CD4-positive, alpha-beta T cell (primary cell): Measurements from ENCODE around the gene POSTN. TPM values are rescaled to one million over a fixed set of nuclear protein-coding genes. Genes with fewer than 3 reads are reported as not detected.

ENCODE experiments used
- ATAC-seq: fragments of 200-7000 bp; cut with Tn5 transposase; one replicate; pipeline ENCODE4 v1.10.0; 2022; ENCODE audit warnings: mild to moderate bottlenecking; ENCODE audit not compliant: poor library complexity
- CTCF ChIA-PET: fragments of 350-600 bp; sonication (Branson Sonifier 250); formaldehyde crosslinking; loops from one replicate; lab custom pipeline; 2021; ENCODE audit warnings: antibody characterized with exemption, inconsistent platforms; lab: Charles Lee
- POLR2A ChIA-PET: fragments of 350-600 bp; sonication (Branson Sonifier 250); formaldehyde crosslinking; loops from one replicate; lab custom pipeline; 2021; ENCODE audit warnings: antibody characterized with exemption, inconsistent platforms; lab: Charles Lee
- DNase-seq, 14 experiments: peaks; one replicate each; pipeline ENCODE4 v3.0.0-alpha.2; 2013 to 2020; ENCODE audit warnings: mixed read lengths in 2 of 14
- H3K27ac ChIP-seq, 2 donors: one replicate each; pipeline versions ENCODE4 v1.5.1 to v1.7.0; 2013; ENCODE audit warnings: low read length in 2 of 2, low read depth in 1 of 2, mild to moderate bottlenecking in 1 of 2
- H3K27me3 ChIP-seq, 2 experiments: 1 replicate in 1 of 2; 2 replicates in 1 of 2; pipeline versions ENCODE4 v1.6.1 to v1.7.0; 2013; ENCODE audit warnings: low read length in 2 of 2, control low read depth in 1 of 2, mild to moderate bottlenecking in 1 of 2, moderate library complexity in 1 of 2; ENCODE audit not compliant: insufficient read depth in 2 of 2, control insufficient read depth in 1 of 2
- H3K36me3 ChIP-seq: one replicate; pipeline ENCODE4 v1.6.1; 2013; ENCODE audit warnings: low read length, control low read depth; ENCODE audit not compliant: insufficient read depth
- H3K4me1 ChIP-seq: one replicate; pipeline ENCODE4 v1.6.1; 2013; ENCODE audit warnings: low read length, control low read depth; ENCODE audit not compliant: insufficient read depth
- H3K4me3 ChIP-seq: one replicate; pipeline ENCODE4 v1.5.1; 2013; ENCODE audit warnings: mild to moderate bottlenecking, low read length, moderate library complexity
- H3K9me3 ChIP-seq, 2 experiments: 1 replicate in 1 of 2; 2 replicates in 1 of 2; pipeline versions ENCODE4 v1.6.1 to v1.7.0; 2013; ENCODE audit warnings: low read length in 2 of 2, mild to moderate bottlenecking in 2 of 2, control low read depth in 1 of 2, moderate library complexity in 1 of 2; ENCODE audit not compliant: control insufficient read depth in 1 of 2, insufficient read depth in 1 of 2
- H3K27ac Mint-ChIP-seq: one replicate; pipeline ENCODE4 v1.8.0; 2020; ENCODE audit warnings: mixed read lengths
- H3K27me3 Mint-ChIP-seq: one replicate; pipeline ENCODE4 v1.8.0; 2021; ENCODE audit warnings: mixed read lengths
- H3K36me3 Mint-ChIP-seq: one replicate; pipeline ENCODE4 v1.8.0; 2021; ENCODE audit warnings: low read depth, mixed read lengths
- H3K4me1 Mint-ChIP-seq: one replicate; pipeline ENCODE4 v1.8.0; 2021; ENCODE audit warnings: low read depth, mixed read lengths
- H3K4me3 Mint-ChIP-seq: one replicate; pipeline ENCODE4 v1.8.0; 2020; ENCODE audit warnings: mild to moderate bottlenecking, mixed read lengths
- H3K9me3 Mint-ChIP-seq: one replicate; pipeline ENCODE4 v1.8.0; 2020; ENCODE audit warnings: mixed read lengths
- intact Hi-C, 2 experiments: fragments of 100-400 bp; cut with DNase I in 1 of 2; cut with micrococcal nuclease in 1 of 2; formaldehyde crosslinking; loops; one replicate each; pipeline versions ENCODE4 v1.15.1 to v1.9.0; 2023 to 2025; cut with DNase I, micrococcal nuclease
- total RNA-seq, 174 experiments: library from RNA in 2 of 174; stranded (reverse) in 2 of 174; gene quantifications; one replicate each; pipeline ENCODE4 v1.2.3 and lab custom pipeline; 2021 to 2026
- TF ChIP-seq, protein P1 (sequence below): fragments of 200-600 bp; IDR thresholded peaks from one replicate; pipeline ENCODE4 v1.8.0; 2022; ENCODE audit warnings: antibody characterized with exemption, mild to moderate bottlenecking

The POSTN gene
- total RNA-seq, 2 experiments from 2014 or later: not detected

DNA sequence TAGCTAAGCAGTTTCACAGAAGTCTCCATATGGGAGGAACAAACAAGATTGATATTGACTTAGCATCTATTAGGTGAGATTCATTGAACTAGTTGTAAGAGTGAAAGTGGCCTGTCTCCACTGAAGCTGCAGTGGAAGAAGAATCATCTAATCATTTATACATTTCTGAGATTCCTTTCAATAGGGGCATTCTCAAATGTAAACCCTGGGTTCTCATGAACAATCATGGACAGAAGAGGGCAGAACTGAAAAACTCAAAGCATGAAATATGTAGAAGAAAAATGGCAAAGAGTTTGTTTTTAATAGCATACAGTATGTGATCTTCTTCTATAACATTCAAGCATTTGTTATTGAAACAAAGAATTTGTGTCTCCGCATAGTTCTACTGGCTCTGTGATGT, 17.6 kb upstream of the POSTN start:
- no peaks in the 10 kb centered on the region for H3K36me3 Mint-ChIP-seq

GRCh38 chr13:37615276-37615675, 16.7 kb upstream of the POSTN start:
- Histone ChIP-seq H3K4me1 (no peaks in the 10 kb centered on the region), H3K9me3 (no peaks in the 10 kb centered on the region), H3K4me3 (no peak overlapping the region), H3K27ac (no peak overlapping the region), H3K27me3 (no peaks in the 10 kb centered on the region), H3K36me3 (no peaks in the 10 kb centered on the region)
- Mint-ChIP-seq H3K4me1 (no peaks in the 10 kb centered on the region), H3K36me3 (no peaks in the 10 kb centered on the region), H3K27ac (no peak overlapping the region), H3K27me3 (no peaks in the 10 kb centered on the region), H3K9me3 (peaks cover 3% of the 10 kb centered on the region), H3K4me3 (no peak overlapping the region)
- no peak for ATAC-seq
- ChIA-PET CTCF (no interaction called here), POLR2A (no interaction called here)
- no peak for DNase-seq
- intact Hi-C loops: no loop called here
- TF ChIP-seq, protein P1, sequence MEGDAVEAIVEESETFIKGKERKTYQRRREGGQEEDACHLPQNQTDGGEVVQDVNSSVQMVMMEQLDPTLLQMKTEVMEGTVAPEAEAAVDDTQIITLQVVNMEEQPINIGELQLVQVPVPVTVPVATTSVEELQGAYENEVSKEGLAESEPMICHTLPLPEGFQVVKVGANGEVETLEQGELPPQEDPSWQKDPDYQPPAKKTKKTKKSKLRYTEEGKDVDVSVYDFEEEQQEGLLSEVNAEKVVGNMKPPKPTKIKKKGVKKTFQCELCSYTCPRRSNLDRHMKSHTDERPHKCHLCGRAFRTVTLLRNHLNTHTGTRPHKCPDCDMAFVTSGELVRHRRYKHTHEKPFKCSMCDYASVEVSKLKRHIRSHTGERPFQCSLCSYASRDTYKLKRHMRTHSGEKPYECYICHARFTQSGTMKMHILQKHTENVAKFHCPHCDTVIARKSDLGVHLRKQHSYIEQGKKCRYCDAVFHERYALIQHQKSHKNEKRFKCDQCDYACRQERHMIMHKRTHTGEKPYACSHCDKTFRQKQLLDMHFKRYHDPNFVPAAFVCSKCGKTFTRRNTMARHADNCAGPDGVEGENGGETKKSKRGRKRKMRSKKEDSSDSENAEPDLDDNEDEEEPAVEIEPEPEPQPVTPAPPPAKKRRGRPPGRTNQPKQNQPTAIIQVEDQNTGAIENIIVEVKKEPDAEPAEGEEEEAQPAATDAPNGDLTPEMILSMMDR: no peak

More for the DNA sequence above, 17.6 kb upstream of the POSTN start:
- no peak for ATAC-seq
- Histone ChIP-seq H3K4me1 (no peaks in the 10 kb centered on the region), H3K27ac (no peak overlapping the region), H3K9me3 (no peaks in the 10 kb centered on the region), H3K4me3 (no peak overlapping the region), H3K36me3 (no peaks in the 10 kb centered on the region), H3K27me3 (no peaks in the 10 kb centered on the region)
- DNase-seq: no peak
- Mint-ChIP-seq H3K9me3 (peaks cover 5% of the 10 kb centered on the region), H3K27ac (no peak overlapping the region), H3K27me3 (no peaks in the 10 kb centered on the region), H3K4me3 (no peak overlapping the region), H3K4me1 (no peaks in the 10 kb centered on the region)
- ChIA-PET POLR2A (no interaction called here), CTCF (no interaction called here)
- TF ChIP-seq, protein P1: no peak
- intact Hi-C loops: no loop called here

- H3K36me3 Mint-ChIP-seq: no peaks in the 10 kb centered on the region
- H3K27ac ChIP-seq: no peak overlapping the region
- no peaks in the 10 kb centered on the region for H3K9me3 Mint-ChIP-seq
- no peak overlapping the region for H3K27ac Mint-ChIP-seq
- H3K4me1 Mint-ChIP-seq: no peaks in the 10 kb centered on the region
- intact Hi-C loops: no loop called here
- no peaks in the 10 kb centered on the region for H3K27me3 ChIP-seq
- no peaks in the 10 kb centered on the region for H3K27me3 Mint-ChIP-seq
- H3K36me3 ChIP-seq: no peaks in the 10 kb centered on the region
- DNase-seq (no peak), ATAC-seq (no peak)
- H3K9me3 ChIP-seq: no peaks in the 10 kb centered on the region
- H3K4me3 Mint-ChIP-seq: no peak overlapping the region
- TF ChIP-seq, protein P1: no peak
- CTCF ChIA-PET: no interaction called here
- no peaks in the 10 kb centered on the region for H3K4me1 ChIP-seq
- H3K4me3 ChIP-seq: no peak overlapping the region
- POLR2A ChIA-PET: no interaction called here
Observed at GRCh38 chr13:37613638-37614037, 15.1 kb upstream of the POSTN start.
